Activated T-helper 1 cell treated with Interleukin-2 at 50 U/mL for 16 hours (primary cell): Measurements from ENCODE around the gene ARMC8.

Source experiments
- DNase-seq: peaks from one replicate; pipeline ENCODE4 v3.0.0-alpha.2; 2020; ENCODE audit warnings: low read depth

ARMC8 gene

GRCh38 chr3:138253609-138254008, 66.5 kb downstream of the ARMC8 start:
- no peak for DNase-seq

- DNase-seq, result no peak
Observed at GRCh38 chr3:138254216-138254615, 67.1 kb downstream of the ARMC8 start.

DNA sequence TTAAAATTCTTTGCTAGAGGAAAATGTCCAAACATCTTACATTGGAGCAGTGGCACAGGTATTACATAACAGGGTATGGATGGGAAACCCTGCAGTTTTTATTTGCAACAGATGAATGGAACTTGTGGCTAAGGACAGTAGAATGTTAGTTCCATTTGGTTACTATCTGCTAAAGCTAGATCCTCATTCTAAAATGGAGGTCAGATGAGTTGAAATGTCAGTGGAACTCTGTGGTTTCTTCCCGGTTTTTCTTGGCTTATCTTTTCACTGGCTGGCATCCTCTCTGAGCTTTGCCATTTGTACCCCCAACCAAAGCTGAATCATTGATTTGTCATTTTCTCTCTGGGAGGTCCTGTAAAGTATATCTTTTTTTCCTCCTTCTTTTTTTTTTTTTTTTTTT, 68.9 kb downstream of the ARMC8 start:
- DNase-seq, result no peak

GRCh38 chr3:138257986-138258385, 70.9 kb downstream of the ARMC8 start:
- no peak for DNase-seq

- no peak for DNase-seq
Observed at GRCh38 chr3:138259126-138259525, 72.0 kb downstream of the ARMC8 start.

DNA sequence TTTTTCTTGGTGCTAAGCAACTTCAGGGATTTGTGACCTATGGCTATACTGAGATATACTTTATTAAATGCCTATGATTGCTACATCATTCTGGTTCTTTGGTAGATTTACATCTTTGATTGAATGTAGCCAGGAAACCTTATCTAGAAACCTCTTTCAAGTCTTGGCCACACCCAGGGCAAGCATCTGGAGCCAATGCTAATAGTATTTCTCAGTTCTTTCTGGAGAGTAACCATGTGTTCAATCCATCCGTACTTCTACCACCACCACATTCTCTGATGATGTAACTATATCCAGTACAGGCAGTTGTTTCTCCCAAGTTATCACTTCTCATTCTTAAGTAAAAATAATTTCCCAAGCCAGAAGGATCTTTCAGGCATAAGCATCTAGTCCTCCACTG, 73.5 kb downstream of the ARMC8 start:
- no peak for DNase-seq

GRCh38 chr3:138263104-138263503, 76.0 kb downstream of the ARMC8 start:
- DNase-seq, result no peak

DNA sequence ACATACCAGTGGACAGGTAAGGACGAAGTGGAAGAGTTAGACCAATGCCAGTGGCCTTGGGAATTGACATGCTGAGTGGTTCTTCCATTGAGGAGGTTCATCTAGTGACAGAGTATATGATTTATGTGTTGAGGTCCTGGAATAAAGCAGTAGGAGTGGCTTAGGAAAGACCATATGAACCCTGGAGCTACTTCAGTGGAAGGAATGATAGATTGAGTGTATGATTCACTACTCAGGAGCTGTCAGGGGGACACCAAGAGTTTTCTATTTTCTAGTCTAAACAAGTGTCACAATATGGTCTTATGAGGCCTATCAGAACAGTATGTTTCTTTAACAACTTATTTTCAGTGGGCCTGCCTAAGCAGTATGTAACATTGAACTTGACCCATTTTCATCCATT, 78.6 kb downstream of the ARMC8 start:
- DNase-seq, result no peak

GRCh38 chr3:138267083-138267482, 80.0 kb downstream of the ARMC8 start:
- DNase-seq, result no peak

DNA sequence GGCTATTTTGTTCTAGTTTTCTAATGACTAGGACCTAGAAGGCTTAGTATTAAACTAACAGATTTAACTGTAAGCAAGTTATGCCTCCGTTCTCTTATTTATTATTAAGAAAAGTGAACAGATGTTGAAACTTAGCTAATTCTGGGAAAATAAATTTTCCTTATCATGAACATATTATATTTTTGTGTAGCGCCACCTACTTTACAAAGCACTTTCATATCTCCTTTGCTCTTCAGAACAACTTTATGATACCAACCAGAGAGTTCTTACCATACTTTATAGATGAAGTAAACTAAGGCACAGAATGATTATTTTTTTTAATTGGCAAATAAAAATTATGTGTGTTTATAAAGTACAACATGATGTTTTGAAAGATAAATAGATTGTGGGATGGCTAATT, 83.1 kb downstream of the ARMC8 start:
- no peak for DNase-seq

DNA sequence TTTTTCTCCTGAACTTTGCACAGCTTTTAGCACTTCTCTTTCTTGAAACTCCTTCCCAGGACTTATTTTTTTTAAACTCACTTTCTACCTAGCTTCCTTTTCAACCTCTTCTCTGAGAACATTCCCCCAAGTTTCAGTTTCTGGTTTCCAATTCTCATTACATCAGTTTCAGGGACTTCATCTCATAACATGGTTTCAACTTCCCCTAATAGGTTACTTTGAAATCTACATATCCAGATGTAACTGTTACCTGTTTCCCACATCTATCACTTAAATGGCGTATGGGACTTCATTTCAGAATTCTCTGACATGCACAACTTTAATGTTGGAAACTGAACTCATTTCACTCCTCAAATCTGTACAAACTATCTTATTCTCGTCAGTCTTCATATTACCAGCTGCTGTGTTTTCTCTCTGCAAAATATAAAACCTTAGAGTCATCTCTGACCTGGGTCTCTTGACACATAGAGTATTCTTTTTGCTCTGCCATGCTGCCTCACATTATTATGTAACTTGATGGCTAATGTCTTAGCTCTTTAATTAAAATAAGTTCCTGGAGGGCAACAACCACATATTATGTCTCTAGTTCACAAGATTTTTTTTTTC, 84.2 kb downstream of the ARMC8 start:
- no peak for DNase-seq

GRCh38 chr3:138281561-138281960, 94.5 kb downstream of the ARMC8 start:
- no peak for DNase-seq

DNA sequence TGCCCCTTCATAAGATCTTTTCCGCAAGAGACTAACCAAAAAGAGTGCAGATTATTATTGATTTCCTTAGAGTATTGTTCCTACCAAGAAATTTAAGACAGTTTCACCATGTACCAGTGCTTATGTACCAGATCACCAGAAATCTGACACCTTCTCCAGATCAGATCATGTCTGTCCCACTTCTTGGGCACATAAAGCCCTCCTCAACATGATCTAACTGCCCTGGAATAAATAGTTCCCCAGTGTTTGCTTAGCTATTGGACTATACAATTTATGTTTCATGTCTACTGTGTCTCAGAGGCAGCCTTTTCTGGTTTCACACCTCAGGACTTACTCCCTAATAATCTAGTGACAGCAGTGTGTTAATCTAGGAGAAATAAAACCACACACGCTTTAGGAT, 95.7 kb downstream of the ARMC8 start:
- no peak for DNase-seq

GRCh38 chr3:138284079-138284478, 97.0 kb downstream of the ARMC8 start:
- DNase-seq, result no peak

GRCh38 chr3:138284957-138285477, 97.9 kb downstream of the ARMC8 start:
- DNase-seq, result no peak

DNA sequence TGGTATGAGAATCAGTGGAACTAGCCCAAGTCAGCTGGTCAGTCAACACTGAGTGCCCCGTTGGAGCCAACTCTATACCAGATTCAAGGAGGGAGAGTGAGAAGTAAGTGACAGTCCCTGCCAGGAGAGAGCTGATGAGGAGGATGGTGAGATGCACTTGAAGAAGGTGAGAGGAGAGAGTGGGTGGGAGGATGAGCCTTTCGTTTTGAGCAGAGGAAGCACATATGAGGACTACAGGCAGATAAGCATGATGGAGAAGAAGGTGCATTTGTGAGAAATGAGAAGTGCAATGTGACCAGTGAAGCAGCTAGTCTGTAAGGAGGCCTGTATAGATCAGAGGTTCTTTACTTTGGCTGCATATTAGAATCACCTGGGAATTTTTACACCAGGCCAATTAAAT, 102.2 kb downstream of the ARMC8 start:
- no peak for DNase-seq

DNA sequence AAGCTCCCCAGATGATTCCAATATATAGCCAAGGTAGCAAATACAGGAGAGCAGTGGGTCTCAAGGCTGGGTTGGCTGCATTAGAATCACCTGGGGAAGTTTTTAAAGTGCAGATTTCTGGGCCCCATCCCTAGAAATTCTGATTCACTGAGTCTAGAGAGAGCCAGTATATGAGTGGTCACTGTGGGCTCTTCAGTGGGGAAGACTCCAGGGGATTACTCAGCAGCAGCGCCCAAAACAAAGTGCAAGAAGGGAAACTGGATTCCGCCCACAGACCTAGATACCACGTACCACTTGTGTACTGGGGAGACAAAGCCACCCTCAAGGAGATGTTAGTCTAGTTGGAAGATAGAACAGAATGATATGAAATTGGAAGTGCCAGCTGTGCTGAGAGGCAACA, 102.6 kb downstream of the ARMC8 start:
- DNase-seq, result no peak

GRCh38 chr3:138296639-138297038, 109.5 kb downstream of the ARMC8 start:
- DNase-seq, result no peak

- no peak for DNase-seq
Observed at GRCh38 chr3:138297059-138297607, 110.0 kb downstream of the ARMC8 start.

GRCh38 chr3:138297876-138298275, 110.8 kb downstream of the ARMC8 start:
- no peak for DNase-seq

DNA sequence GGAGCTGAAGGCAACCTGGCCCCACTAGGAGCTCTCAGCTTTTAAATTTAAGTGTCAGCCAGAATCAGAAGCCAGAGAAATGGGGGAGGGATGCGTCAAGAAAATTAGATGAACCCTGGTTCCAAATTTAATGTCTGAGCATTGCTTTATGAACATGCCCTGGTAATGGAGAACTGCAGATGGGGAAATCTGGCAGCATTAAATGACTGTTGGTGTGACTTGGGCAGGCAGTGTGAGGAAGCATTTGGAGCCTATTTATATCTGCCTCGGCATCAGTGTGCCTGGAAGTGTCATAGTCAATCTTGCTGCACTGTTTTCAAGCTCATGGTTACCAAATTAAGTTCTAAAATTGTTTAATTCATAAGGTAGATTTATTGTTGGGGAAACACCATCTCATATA, 113.5 kb downstream of the ARMC8 start:
- DNase-seq, result no peak

DNA sequence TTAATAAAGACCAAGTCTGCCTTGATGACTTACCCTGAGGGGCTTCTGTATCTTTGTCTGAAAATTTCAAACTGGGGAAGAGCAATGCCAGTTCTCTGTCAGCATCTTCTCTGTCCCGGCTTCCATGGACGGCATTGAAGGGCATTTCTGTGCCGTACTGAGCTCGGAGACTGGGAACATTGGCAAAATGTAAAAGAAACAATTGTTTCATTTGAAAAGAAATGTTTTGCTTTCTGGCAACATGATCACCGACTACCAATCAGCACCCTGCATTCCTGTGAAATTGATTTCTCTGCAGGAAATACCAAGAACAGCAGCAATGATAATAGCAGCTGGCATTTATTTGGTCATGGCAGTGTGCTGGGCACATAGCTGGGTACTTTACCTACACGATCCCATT, 116.4 kb downstream of the ARMC8 start:
- no peak for DNase-seq

DNA sequence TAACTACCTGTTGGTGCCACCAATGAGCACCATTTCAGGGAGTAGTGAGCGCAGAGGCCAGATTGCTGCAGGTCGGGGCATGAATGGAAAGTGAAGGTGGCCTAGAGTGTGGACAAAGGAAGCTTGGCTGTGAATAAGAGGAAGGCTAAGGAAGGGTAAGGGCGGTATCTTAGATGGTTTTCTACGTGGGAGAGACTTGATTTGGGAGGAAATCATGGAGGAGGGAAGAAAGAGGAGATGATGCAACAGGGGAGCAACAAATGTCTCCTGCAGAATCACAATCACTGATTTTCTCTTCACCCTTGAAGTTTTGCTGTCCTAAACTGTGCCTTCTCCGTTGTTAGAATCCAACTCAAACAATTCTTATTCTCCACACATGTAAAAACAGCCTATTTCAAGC, 120.8 kb downstream of the ARMC8 start:
- DNase-seq, result no peak

GRCh38 chr3:138308783-138309182, 121.7 kb downstream of the ARMC8 start:
- DNase-seq, result no peak
